Prostate gland (tissue), 2 donors: ENCODE results near the gene NRCAM. TPM values are rescaled to one million over a fixed set of nuclear protein-coding genes. Genes with fewer than 3 reads are reported as not detected.
"Not testable (repeated sequence)": the region's sequence is repeated elsewhere in the genome, so short reads cannot be mapped to it uniquely, and the experiment has no call there.

Source experiments
- DNase-seq: peaks from one replicate; pipeline ENCODE4 v3.0.0-alpha.2; 2019; ENCODE audit warnings: low spot score
- H3K27ac ChIP-seq, 2 donors: fragments of 200-600 bp; sonication (generic); 2 replicates each; pipeline ENCODE4 v1.5.1; 2017 to 2019
- H3K27me3 ChIP-seq: fragments of 200-600 bp; sonication (generic); replicated peaks from 2 replicates; pipeline ENCODE4 v1.5.1; 2019; ENCODE audit not compliant: insufficient read depth
- H3K36me3 ChIP-seq, 2 donors: fragments of 200-600 bp; sonication (generic); 1 replicate in 1 of 2; 2 replicates in 1 of 2; pipeline versions ENCODE4 v1.5.1 to v1.8.1; 2017 to 2019
- H3K4me1 ChIP-seq: fragments of 200-600 bp; sonication (generic); replicated peaks from 2 replicates; pipeline ENCODE4 v1.5.1; 2019
- H3K4me3 ChIP-seq, 2 donors: fragments of 200-600 bp; sonication (generic); 2 replicates each; pipeline ENCODE4 v1.5.1; 2017 to 2019
- H3K9me3 ChIP-seq: fragments of 200-600 bp; sonication (generic); 2 replicates; pipeline ENCODE4 v1.5.1; 2017
- POLR2A ChIP-seq: fragments of 450-650 bp; IDR thresholded peaks from one replicate; pipeline ENCODE4 v1.6.1; 2016; ENCODE audit warnings: antibody characterized with exemption, mild to moderate bottlenecking
- POLR2AphosphoS5 ChIP-seq: sonication (generic); formaldehyde crosslinking; IDR thresholded peaks from one replicate; pipeline ENCODE4 v1.6.1; 2017; ENCODE audit warnings: antibody characterized with exemption
- WGBS: methylation state at CpG from one replicate; pipeline ENCODE4 v1.1.5; 2018; 5-methylcytosine and 5-hydroxymethylcytosine counted together
- intact Hi-C: fragments of 100-400 bp; cut with DNase I; formaldehyde crosslinking; loops from one replicate; pipeline ENCODE4 v1.14.2; 2022
- total RNA-seq, 2 donors: library from RNA; depleted of rRNA; stranded (reverse); fragments of >200 nt; gene quantifications; one replicate each; pipeline ENCODE4 v1.1.0, GENCODE V29; 2016
- TF ChIP-seq, protein P1 (sequence below), 4 experiments: fragments of 200-600 bp in 2 of 4; fragments of 450-650 bp in 2 of 4; sonication (generic) in 2 of 4; IDR thresholded peaks; 1 replicate in 3 of 4; 2 replicates in 1 of 4; pipeline ENCODE4 v1.5.1; 2016 to 2019; ENCODE audit warnings: antibody characterized with exemption in 4 of 4, mild to moderate bottlenecking in 2 of 4, moderate library complexity in 2 of 4

Gene NRCAM
- total RNA-seq, 2 donors from 2014 or later, result 1.1 to 3.1 TPM

DNA sequence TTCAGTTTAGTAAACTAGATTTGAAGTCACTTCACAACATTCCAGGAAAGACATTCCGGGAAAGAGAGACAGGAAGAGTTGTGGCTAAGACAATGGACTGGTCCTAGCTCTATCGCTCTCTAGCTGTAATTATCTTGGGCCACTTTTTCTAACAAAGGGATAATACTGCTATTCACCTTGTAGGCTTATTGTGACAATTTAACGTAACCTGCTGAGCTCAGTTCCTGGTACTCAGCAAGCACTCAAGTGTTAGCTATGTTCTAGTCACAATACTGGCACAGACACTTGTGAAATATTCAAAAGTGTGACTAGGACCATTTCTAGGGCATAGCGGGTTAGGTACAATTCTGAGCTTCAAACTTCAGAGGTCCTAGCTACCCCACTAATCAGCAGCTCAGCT lies 12.0 kb upstream of the NRCAM start:
- intact Hi-C loops, result no loop called here

DNA sequence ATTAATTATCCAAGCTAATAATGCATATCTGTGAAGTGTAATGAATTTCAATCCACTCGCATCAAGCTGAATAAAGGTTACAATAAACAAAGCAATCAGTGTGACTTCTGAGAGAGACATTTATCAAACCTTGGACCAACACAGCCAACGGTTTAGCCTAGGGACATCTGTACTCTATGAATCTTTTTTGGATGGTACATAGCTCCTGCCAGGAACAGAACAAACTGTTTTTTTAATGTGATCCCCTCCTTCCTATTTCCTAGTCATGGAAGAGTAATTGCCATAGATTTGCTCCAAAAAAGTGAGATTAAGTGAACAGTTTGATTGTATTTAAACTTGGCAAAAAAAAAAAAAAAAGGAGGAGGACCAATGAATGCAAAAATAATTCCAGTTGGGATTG lies 11.2 kb upstream of the NRCAM start:
- no peak overlapping the region for H3K4me3 ChIP-seq
- no peaks in the 10 kb centered on the region for H3K27me3 ChIP-seq
- intact Hi-C loops, result no loop called here
- no peak for DNase-seq
- no peaks in the 10 kb centered on the region for H3K36me3 ChIP-seq
- H3K27ac ChIP-seq, result no peak overlapping the region
- H3K9me3 ChIP-seq, result no peaks in the 10 kb centered on the region
- H3K4me1 ChIP-seq, result no peaks in the 10 kb centered on the region
- TF ChIP-seq, protein P1, sequence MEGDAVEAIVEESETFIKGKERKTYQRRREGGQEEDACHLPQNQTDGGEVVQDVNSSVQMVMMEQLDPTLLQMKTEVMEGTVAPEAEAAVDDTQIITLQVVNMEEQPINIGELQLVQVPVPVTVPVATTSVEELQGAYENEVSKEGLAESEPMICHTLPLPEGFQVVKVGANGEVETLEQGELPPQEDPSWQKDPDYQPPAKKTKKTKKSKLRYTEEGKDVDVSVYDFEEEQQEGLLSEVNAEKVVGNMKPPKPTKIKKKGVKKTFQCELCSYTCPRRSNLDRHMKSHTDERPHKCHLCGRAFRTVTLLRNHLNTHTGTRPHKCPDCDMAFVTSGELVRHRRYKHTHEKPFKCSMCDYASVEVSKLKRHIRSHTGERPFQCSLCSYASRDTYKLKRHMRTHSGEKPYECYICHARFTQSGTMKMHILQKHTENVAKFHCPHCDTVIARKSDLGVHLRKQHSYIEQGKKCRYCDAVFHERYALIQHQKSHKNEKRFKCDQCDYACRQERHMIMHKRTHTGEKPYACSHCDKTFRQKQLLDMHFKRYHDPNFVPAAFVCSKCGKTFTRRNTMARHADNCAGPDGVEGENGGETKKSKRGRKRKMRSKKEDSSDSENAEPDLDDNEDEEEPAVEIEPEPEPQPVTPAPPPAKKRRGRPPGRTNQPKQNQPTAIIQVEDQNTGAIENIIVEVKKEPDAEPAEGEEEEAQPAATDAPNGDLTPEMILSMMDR (IDR thresholded peaks at IDR 0.05), result no peak
- TF ChIP-seq POLR2A, result no peak
- TF ChIP-seq POLR2AphosphoS5, result no peak
- WGBS, result 26% methylated on average over 2 of the region's 2 CpGs

More for the DNA sequence above, 12.0 kb upstream of the NRCAM start:
- H3K4me1 ChIP-seq, result no peaks in the 10 kb centered on the region
- DNase-seq, result no peak
- TF ChIP-seq, protein P1 (IDR thresholded peaks at IDR 0.05), result no peak
- no peaks in the 10 kb centered on the region for H3K9me3 ChIP-seq
- H3K27ac ChIP-seq, result no peak overlapping the region
- no peaks in the 10 kb centered on the region for H3K36me3 ChIP-seq
- H3K27me3 ChIP-seq, result no peaks in the 10 kb centered on the region
- H3K4me3 ChIP-seq, result no peak overlapping the region
- 61% methylated on average over 4 of the region's 4 CpGs for WGBS

- H3K9me3 ChIP-seq, H3K27ac ChIP-seq, intact Hi-C loops, DNase-seq, H3K36me3 ChIP-seq, H3K4me1 ChIP-seq, H3K27me3 ChIP-seq, H3K4me3 ChIP-seq: not testable (repeated sequence)
- 94% methylated on average over 2 of the region's 2 CpGs for WGBS
Measured at GRCh38 chr7:108466322-108466721, 10.1 kb upstream of the NRCAM start.

- intact Hi-C loops, result no loop called here
- Histone ChIP-seq H3K9me3 (no peaks in the 10 kb centered on the region), H3K27ac (no peak overlapping the region), H3K4me1 (no peaks in the 10 kb centered on the region), H3K4me3 (no peak overlapping the region), H3K27me3 (no peaks in the 10 kb centered on the region), H3K36me3 (no peaks in the 10 kb centered on the region)
- no peak for TF ChIP-seq POLR2AphosphoS5
- TF ChIP-seq, protein P1 (IDR thresholded peaks at IDR 0.05), result no peak
- no peak for TF ChIP-seq POLR2A
- no peak for DNase-seq
- whole genome bisulfite sequencing, result 97% methylated on average over 2 of the region's 2 CpGs
Measured at GRCh38 chr7:108464743-108465142, 8.5 kb upstream of the NRCAM start.

DNA sequence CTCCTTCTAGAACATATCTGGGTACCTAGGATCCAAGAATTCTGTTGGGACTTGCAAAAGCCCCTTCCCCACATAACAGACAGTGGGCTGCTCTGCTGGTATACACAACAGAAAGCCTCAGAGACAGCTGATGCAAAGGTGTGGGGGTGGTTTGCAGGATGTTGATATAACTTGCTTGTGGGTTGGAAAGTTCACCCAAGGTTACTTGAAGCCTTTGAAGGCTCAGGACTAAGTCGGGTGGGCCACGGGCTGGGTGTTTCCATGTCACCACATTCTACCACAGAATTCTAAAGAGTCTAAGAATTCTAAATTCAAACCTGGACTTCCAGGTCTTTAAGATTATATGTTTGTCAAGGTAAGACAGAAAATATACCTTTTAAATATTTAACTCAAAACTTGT lies 7.4 kb upstream of the NRCAM start:
- no peaks in the 10 kb centered on the region for H3K27me3 ChIP-seq
- H3K4me1 ChIP-seq, result no peaks in the 10 kb centered on the region
- no peak for DNase-seq
- H3K27ac ChIP-seq, result no peak overlapping the region
- H3K9me3 ChIP-seq, result no peaks in the 10 kb centered on the region
- intact Hi-C loops, result no loop called here
- H3K4me3 ChIP-seq, result no peak overlapping the region
- TF ChIP-seq POLR2AphosphoS5 (no peak), POLR2A (no peak)
- TF ChIP-seq, protein P1 (IDR thresholded peaks at IDR 0.05), result no peak
- H3K36me3 ChIP-seq, result no peaks in the 10 kb centered on the region
- WGBS, result 63% methylated on average over 2 of the region's 2 CpGs
